ENCODE measurements around the gene GRM5. TPM values are rescaled to one million over a fixed set of nuclear protein-coding genes. Genes with fewer than 3 reads are reported as not detected.

Gene GRM5
- total RNA-seq, 4 donors from 2014 or later: 0.53 TPM; not detected in 3

- Histone ChIP-seq H3K9me3 (no peaks in the 10 kb centered on the region), H3K27ac (no peak overlapping the region), H3K27me3 (no peaks in the 10 kb centered on the region), H3K4me3 (no peak overlapping the region), H3K4me1 (peaks cover 0 to 10% (median 3%) of the 10 kb centered on the region in 4 donors), H3K36me3 (no peaks in the 10 kb centered on the region)
- no peak for TF ChIP-seq POLR2A (IDR thresholded peaks at IDR 0.05)
- no peak for TF ChIP-seq CTCF (IDR thresholded peaks at IDR 0.05)
- no peak for DNase-seq
Observed at GRCh38 chr11:88511006-88511405, 554.8 kb downstream of the GRM5 start.

- H3K9me3 ChIP-seq: no peaks in the 10 kb centered on the region
- H3K4me3 ChIP-seq: peak overlapping the region in 3 of 4 donors; percentile 32 to 47 (median 46)
- no peaks in the 10 kb centered on the region for H3K36me3 ChIP-seq
- no peak overlapping the region for H3K27ac ChIP-seq
- TF ChIP-seq POLR2A (IDR thresholded peaks at IDR 0.05) (no peak), CTCF (IDR thresholded peaks at IDR 0.05) (no peak)
- H3K27me3 ChIP-seq: no peaks in the 10 kb centered on the region
- H3K4me1 ChIP-seq: peaks cover 0 to 10% (median 3%) of the 10 kb centered on the region in 4 donors
- DNase-seq: peak in 1 of 3 donors; percentile 47
Observed at GRCh38 chr11:88508759-88509581, 556.8 kb downstream of the GRM5 start.

- H3K36me3 ChIP-seq: no peaks in the 10 kb centered on the region
- TF ChIP-seq CTCF (IDR thresholded peaks at IDR 0.05) (no peak), POLR2A (IDR thresholded peaks at IDR 0.05) (no peak)
- H3K27ac ChIP-seq: no peak overlapping the region
- peak overlapping the region in 3 of 4 donors; percentile 32 to 47 (median 46) for H3K4me3 ChIP-seq
- H3K9me3 ChIP-seq: no peaks in the 10 kb centered on the region
- no peak for DNase-seq
- peaks cover 0 to 10% (median 3%) of the 10 kb centered on the region in 4 donors for H3K4me1 ChIP-seq
- no peaks in the 10 kb centered on the region for H3K27me3 ChIP-seq
Observed at GRCh38 chr11:88508418-88508758, 557.4 kb downstream of the GRM5 start.

- Histone ChIP-seq H3K4me3 (no peak overlapping the region), H3K36me3 (no peaks in the 10 kb centered on the region), H3K27ac (no peak overlapping the region), H3K9me3 (no peaks in the 10 kb centered on the region), H3K27me3 (no peaks in the 10 kb centered on the region), H3K4me1 (peaks cover 0 to 10% (median 3%) of the 10 kb centered on the region in 4 donors)
- DNase-seq: no peak
- no peak for TF ChIP-seq CTCF (IDR thresholded peaks at IDR 0.05)
- TF ChIP-seq POLR2A (IDR thresholded peaks at IDR 0.05): no peak
Observed at GRCh38 chr11:88507771-88508417, 557.9 kb downstream of the GRM5 start.

GRCh38 chr11:88501541-88501940, 564.2 kb downstream of the GRM5 start:
- Histone ChIP-seq H3K27ac (no peak overlapping the region), H3K4me1 (no peaks in the 10 kb centered on the region), H3K4me3 (no peak overlapping the region), H3K27me3 (no peaks in the 10 kb centered on the region), H3K9me3 (no peaks in the 10 kb centered on the region), H3K36me3 (no peaks in the 10 kb centered on the region)
- TF ChIP-seq POLR2A (IDR thresholded peaks at IDR 0.05) (no peak), CTCF (IDR thresholded peaks at IDR 0.05) (no peak)
- DNase-seq: no peak
